DOHH2 (cell line): ENCODE results near the gene LILRA6.
"Not testable (repeated sequence)": the region's sequence is repeated elsewhere in the genome, so short reads cannot be mapped to it uniquely, and the experiment has no call there.

Experiments used
- EZH2phosphoT487 ChIP-seq: fragments of 200-600 bp; sonication (generic); IDR thresholded peaks from 2 replicates; pipeline ENCODE4 v1.6.1; 2017; ENCODE audit warnings: borderline replicate concordance, mild to moderate bottlenecking, antibody characterized with exemption, low read length, moderate library complexity, mixed read lengths
- TF ChIP-seq, protein P1 (sequence below): fragments of 200-600 bp; sonication (generic); IDR thresholded peaks from one replicate; pipeline ENCODE4 v1.5.1; 2014; ENCODE audit warnings: antibody characterized with exemption, mild to moderate bottlenecking, low read depth, low read length; ENCODE audit not compliant: poor library complexity, severe bottlenecking

DNA sequence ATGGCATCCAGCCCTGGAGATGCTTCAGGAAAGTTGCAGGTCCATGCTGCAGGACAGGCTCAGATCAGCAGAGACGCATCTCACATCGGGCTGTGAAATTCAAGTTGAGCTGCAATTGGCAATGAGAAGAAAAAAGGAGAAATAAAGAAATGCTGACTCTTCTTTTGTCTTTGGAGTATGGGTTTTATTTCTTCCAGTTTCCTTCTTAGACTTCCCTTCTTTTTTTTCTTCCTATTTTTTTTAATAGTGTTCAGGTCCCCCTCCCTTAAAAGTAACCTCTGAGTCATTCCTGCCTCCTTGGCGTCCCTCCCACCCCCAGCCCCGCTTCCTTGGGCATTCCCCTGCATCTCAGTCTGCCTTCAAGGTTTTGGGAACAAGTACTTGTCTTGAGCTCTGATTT, 29.0 kb upstream of the LILRA6 start:
- TF ChIP-seq, protein P1, sequence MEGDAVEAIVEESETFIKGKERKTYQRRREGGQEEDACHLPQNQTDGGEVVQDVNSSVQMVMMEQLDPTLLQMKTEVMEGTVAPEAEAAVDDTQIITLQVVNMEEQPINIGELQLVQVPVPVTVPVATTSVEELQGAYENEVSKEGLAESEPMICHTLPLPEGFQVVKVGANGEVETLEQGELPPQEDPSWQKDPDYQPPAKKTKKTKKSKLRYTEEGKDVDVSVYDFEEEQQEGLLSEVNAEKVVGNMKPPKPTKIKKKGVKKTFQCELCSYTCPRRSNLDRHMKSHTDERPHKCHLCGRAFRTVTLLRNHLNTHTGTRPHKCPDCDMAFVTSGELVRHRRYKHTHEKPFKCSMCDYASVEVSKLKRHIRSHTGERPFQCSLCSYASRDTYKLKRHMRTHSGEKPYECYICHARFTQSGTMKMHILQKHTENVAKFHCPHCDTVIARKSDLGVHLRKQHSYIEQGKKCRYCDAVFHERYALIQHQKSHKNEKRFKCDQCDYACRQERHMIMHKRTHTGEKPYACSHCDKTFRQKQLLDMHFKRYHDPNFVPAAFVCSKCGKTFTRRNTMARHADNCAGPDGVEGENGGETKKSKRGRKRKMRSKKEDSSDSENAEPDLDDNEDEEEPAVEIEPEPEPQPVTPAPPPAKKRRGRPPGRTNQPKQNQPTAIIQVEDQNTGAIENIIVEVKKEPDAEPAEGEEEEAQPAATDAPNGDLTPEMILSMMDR = not testable (repeated sequence)
- not testable (repeated sequence) for TF ChIP-seq EZH2phosphoT487
